ENCODE results near the gene SPP1.

DNA sequence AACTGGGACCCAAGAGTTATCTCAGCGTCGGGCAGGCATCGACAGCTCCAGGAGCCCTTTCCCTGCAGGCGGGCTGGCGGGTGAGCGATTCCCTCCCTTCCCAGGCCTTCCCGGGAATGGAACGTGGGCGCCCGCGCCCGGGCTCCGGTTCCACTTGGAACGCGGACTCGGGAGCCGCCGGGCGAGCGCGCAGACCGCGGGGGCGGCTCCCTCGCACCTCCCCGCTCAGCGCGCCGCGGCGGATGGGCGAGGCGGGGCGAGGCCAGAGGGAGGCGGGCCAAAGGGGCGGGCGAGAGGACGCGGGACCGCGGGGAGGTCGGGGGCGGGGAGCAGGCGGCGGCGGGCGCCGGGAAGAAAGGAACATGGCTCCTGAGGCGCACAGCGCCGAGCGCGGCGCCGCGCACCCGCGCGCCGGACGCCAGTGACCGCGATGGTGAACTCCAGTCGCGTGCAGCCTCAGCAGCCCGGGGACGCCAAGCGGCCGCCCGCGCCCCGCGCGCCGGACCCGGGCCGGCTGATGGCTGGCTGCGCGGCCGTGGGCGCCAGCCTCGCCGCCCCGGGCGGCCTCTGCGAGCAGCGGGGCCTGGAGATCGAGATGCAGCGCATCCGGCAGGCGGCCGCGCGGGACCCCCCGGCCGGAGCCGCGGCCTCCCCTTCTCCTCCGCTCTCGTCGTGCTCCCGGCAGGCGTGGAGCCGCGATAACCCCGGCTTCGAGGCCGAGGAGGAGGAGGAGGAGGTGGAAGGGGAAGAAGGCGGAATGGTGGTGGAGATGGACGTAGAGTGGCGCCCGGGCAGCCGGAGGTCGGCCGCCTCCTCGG lies 32.0 kb downstream of the SPP1 start, which contains the start of gene PKD2:
- TF ChIP-seq CTCF (IDR thresholded peaks at IDR 0.05; ENCODE audit: borderline replicate concordance, extremely low read depth, low read length, poor library complexity, severe bottlenecking), result no peak
- no peak for TF ChIP-seq EZH2 (IDR thresholded peaks at IDR 0.05; ENCODE audit: borderline replicate concordance, low read depth, low read length, severe bottlenecking)
